NCI-H526 treated with DMSO at 0.1 percent for 48 hours (cell line): ENCODE data around the gene UBR3.

ENCODE experiments used
- DNase-seq: peaks from one replicate; lab custom pipeline; 2025; lab: John Stamatoyannopoulos, UW

The UBR3 gene

DNA sequence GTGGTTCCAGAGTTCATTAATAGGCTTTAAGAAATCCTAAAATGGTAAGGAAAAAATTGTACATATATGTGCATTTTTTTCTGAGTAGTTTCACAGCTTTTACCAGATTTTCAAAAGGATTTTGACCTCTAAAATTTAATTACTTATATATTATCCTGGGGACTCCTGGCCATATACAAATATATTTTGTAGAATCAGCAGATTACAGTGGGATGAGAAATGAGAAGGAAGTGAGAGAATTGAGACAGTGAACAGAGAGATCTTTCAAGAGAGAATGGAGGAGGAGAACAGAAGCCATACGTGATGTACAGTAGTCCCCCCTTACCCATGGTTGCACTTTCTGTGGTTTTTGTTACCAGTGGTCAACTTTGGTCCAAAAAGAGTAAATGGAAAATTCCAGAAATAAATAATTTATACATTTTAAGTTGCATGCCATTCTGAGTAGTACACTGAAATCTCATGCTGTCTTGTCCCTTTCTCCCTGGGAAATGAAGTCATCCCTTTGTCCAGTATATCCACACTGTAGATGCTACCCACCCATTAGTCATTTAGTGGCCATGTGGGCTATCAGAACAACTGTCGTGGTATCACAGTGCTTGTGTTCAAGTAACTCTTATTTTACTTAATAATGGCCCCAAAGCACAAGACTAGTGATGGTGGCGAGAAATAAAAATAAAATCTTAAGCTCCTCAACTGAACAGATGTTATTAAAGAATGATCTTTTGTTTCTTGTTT lies 220.2 kb downstream of the UBR3 start:
- no peak for DNase-seq

DNA sequence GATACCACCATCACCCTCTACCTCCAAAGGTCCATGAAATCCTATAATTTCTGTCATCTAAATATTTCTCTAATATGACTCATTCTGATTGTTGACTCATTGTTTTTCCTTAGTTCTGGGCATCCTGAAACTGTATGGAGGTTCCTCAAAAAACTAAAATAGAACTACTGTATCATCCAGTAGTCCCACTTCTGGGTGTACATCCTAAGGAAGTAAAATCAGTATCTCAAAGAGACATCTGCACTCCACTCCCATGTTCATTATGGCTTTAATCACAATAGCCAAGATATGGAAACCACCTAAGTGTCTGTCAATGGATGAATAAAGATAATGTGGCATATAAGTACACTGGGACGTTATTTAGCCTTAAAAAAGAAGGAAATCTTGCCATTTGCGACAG lies 224.9 kb downstream of the UBR3 start:
- DNase-seq: no peak

DNA sequence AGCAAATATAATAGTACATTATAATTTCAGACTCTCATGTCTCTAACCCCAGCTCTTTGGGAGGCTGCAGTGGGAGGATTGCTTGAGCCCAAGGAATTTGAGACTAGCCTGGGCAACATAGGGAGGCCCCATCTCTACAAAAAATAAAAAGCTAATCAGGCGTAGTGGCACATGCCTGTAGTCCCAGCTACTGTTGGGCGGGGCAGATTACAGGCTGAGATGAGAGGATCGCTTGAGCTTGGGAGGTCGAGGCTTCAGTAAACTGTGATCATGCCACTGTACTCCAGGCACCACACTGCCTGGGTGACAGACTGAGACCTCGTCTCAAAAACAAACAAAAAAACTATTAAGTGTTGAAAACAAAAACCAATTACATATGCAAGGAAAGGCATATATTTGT lies 227.7 kb downstream of the UBR3 start:
- DNase-seq: no peak

DNA sequence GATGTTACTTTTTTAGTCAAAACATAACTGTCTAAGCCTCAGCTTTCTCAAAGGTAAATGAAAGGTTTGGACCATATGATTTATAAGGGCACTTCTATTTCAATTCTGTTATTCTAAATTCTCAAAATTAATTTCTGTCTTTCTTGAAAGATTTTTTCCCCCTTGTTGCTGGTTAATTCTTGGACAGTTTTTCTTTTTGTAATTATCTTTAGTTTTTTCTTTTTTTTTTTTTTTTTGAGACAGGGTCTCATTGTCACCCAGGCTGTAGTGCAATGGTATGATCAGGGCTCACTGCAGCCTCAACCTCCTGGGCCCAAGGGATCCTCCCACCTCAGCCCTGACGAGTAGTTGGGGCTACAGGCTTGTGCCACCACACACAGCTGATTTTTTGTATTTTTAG lies 229.6 kb downstream of the UBR3 start:
- DNase-seq: no peak

DNA sequence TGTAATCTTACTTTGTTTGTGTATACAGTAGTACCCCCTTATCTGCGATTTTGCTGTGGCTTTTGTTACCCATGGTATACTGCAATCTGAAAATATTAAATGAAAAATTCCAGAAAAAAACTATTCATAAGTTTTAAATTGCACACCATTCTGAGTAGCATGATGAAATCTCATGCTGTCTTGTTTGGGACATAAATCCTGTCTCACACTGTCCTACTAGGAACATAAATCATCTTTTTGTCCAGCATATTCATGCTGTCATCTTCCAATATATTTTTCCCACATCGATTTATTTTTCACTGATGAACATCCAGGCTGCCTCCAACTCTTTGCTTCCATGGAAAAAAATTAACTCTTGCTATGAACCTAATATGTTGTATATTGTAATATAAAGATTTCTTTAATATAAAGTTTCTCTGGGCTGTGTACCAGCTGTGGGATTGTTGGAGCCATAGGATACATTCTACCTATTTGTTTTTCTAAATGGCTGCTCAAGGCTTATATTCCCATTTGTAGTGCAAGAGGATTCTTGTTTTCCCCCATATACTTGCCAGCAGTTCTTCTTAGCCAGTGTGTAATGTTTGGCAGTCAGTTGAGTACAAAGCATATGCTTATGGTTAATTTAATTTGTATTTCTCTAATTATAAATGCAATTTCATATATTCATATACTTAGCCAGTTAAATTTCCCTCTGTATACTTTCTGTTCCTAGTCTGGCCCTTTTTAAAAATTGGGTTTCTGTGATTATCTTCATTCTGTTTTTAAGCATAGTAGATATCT lies 236.4 kb downstream of the UBR3 start:
- DNase-seq: peak; percentile 10

DNA sequence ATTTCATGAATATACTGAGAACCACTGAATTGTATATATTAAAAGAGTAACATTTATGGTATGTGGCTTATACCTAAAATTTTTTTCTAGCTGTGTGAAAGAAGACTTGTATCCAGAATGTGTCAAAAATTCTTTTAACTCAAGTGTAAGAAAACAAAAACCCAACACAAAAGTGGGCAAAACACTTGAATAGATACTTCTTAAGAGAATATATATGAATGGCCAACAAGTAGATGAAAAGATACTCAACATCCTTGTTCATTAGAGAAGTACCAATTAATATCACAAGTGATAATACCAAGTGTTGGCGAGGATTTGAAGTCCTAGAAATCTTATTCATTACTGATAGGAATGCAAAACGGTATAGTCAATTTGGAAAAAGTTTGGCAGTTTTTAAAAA lies 243.5 kb downstream of the UBR3 start:
- no peak for DNase-seq

DNA sequence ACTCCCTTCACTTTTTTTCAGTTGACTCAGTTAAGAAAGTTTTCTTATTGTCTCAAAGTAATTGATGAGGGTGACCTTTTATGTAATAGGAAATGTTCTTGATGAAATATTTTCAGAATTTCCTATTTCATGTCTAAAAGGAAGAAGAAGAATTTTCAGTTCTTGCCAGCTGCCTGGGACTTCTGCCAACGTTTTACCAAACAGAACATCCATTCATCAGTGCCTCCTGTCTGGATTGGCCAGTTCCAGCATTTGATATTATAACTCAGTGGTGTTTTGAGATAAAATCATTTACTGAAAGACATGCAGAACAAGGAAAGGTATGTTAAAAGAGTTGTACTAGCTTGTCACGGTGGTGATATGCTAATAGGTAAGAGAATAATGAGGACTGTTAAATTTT lies 246.0 kb downstream of the UBR3 start:
- no peak for DNase-seq

DNA sequence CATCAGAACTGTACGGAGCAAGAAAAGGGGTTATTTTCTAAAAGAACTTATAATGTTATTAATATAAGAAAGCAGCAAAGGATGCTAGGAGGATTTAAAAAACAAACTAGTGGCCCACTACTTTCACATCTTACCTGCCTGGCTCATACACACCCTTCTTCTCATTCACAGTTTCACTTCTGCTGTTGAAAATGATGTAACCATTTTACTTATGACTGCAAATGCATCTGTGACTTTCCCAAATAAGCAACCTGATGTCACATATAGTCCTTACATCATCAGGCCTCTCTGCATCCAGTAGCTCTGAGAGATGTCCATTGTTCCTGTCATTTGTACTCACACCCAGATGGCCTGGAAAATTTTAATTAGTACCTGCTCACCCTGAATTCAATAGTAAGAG lies 248.9 kb downstream of the UBR3 start:
- no peak for DNase-seq

DNA sequence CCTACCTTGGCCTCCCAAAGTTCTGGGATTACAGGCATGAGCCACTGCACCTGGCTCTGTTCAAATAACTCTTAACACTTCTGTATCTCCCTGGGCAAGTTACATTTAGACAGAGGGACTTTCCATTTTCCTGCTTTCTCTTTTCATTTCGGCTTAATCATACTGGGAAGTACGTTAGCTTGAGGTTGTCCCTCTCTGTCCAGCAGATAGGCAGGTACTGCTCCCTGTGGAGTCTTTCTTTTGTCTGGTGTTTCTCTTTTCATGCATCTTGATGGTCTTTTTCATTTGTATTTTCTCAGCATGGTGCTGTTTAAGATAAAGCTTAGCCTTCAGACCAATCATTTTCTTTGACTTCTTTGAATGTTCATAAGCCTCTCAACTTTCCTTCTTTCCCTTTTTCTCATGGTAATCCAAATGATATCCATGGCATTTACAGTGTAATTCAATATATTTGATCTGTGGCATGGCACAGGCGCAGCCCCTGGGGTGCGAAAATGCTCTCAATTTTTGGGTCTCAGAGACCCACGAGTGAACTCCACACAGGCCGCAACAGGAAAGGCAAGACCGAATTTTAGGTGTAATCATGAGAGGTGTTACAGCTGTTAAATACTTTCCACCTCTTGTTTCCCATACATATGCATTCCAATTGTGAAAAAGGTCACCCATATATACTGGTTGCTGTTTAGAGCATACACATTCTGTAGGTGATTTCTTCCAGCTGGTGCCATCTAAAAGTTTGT lies 250.7 kb downstream of the UBR3 start:
- DNase-seq: no peak

DNA sequence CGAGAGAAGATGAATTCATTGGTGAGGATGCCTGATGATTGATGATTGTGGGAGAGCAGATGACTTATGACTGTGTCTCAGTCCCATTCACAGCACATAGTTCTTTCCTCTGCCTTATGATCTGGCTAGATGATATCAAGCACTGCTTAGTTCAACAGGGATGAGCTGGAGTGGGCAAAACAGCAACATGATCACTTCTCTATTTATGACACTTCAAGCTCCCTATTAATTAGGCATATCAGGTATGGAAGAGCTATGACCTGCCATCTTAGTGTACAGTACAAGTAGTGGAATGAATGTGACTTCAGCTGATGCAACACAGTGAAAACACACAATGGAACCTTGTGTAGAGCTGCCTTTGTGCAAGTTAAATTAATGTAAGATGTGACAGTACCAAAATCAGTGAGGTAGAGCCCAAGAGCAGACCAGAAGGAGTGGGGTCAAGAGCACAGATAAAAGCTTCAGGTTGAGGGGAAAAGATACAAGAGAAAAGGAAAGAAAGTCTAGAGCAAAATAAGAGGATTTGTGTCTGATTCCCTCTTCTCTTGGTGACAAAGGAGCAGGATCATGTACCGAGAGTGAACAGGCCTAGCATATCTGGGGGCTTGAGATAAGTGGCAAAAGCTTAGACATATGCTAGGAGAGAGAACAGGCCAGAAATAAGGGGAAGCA lies 257.7 kb downstream of the UBR3 start:
- no peak for DNase-seq

DNA sequence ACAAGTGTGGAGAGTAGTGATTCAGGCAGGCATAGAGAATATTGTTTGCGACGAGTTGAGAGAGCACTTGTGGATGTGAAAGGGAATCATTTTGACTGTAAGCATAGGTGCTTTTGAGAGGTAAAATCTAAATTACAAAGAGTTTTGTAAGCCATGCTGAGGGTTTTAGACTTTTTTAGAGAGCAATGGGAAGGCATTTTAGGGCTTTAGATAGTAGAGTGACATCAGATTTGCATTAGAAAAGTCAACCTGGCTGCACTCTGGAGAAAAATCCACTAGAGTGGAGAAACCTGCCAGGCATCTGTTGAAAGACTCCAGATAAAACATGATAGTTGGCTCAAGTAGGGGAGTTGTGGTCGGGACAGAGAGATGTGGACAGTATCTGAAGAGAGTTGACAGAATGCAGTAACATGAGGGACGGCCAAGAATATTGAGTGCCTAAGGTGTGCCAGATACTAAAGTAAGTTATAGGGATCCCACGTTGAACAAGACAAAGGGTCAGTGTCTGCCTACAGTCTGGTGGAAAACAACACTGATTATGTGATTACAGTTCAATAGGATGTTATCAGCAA lies 258.9 kb downstream of the UBR3 start:
- no peak for DNase-seq

DNA sequence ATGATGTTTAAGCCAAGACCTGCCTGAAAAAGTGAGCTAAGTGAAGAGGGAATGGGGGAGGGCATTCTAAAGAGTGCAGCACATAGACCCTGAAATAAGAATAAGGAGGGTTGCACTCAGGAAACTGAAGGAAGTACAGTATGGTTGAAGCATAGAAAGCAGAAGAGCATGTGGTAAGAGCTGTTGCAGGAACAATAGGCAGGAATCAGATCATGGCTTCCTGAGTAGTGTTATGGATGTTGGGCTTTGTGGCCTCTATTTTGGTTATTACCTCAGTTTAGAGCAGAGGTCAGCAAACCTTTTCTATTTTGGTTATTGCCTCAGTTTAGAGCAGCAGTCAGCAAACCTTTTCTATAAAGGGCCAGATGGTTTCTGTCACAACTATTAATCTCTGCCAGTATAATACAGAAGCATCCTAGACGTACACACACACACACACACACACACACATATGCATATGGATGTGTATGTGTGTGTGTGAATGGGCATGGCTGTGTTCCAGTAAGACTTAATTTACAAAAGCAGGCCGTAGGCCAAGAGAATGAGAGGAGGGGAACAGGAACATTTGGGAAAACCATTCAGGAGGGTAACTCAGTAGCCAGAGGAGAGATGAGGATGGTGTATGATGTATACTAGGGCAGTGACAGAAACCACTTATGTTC lies 259.6 kb downstream of the UBR3 start:
- DNase-seq: no peak

DNA sequence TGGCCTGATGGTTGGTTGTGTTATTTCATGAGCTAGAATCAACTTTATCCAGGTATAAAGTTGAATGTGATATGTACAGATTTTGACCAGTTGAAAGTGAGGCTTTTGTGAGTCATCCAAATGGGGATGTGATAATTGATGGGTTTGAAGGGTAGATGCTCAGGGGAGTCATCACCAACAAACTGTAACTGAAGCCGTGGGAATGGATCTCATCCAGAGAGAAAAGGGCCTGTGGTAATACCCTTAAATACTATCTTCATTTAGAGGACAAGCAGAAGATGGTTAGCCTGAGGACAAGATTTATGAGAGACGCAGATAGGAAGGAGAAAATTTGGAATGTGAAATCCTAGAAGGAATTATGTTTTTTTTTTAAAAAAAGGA lies 260.1 kb downstream of the UBR3 start:
- no peak for DNase-seq

DNA sequence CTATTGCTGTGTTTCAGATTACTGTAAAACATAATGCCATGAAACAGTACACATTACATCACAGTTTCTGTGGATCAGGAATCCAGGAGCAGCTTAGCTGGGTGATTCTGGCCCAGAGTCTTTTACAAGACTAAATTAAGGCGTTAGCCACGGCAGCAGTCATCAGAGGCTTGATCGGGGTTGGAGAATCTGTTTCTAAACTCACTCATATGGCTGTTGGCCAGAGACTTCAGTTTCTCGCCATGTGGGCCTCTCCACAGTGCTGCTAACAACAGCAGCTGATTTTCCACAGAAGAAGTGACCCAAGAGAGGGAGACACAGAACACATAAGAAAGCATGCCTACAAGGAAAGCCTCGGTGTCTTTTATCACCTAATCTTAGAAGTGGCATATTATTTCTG lies 261.5 kb downstream of the UBR3 start:
- DNase-seq: no peak

DNA sequence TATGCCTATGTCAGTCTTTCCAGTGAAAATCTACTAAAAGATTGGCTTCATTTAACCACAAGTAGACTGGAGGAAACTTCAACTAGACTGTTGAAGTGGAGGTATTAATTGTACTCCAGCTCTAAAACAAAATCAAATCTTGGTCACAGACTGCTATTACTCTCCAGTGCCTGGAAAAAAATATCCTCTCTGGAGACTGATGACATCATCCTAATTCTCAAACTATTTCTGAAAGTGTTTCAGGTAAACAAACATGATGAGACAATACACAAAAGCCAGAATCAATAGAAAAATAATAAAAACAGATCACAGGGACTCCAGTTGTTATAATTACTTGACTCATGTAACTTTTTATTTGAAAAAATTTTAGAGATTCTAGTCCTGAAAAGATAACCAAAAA lies 263.0 kb downstream of the UBR3 start:
- no peak for DNase-seq

DNA sequence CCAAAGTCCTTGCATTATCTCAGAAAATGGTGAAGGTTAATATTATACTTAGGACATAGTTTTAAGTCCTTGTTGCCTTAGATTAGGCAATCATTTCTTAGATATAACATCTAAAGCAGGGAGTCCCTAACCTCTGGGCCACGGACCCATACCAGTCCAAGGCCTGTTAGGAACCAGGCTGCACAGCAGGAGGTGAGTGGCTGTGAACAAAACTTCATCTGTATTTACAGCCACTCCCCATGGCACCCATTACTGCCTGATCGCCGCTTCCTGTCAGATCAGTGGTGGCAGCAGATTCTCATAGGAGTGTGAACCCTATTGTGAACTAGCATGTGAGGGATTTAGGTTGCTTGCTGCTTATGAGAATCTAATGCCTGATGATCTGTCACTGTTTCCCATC lies 264.2 kb downstream of the UBR3 start:
- no peak for DNase-seq

DNA sequence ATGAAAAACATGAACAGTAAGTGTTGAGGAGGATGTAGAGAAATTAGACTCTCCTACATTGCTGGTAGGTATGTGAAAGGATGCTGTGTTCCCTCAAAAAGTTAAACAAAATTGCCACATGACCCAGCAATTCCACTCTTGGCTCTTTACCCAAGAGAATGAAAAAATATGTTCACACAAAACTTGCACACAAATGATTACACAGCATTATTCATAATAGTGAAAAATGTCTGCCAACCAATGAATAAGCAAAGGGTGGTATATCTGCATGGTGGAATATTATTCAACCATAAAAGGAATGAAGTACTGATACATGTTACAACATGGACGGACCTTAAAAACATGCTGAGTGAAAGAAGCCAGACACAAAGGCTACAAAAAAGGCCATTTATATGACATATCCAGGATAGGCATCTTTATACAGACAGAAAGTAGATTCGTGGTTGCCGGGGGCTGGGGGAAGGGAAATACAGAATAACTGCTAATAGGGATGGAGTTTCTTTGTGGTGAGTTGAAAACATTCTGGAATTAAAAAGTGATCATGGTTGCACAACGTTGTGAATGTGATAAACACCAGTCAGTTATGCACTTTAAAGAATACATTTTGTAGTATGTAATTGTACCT lies 265.3 kb downstream of the UBR3 start:
- DNase-seq: no peak

DNA sequence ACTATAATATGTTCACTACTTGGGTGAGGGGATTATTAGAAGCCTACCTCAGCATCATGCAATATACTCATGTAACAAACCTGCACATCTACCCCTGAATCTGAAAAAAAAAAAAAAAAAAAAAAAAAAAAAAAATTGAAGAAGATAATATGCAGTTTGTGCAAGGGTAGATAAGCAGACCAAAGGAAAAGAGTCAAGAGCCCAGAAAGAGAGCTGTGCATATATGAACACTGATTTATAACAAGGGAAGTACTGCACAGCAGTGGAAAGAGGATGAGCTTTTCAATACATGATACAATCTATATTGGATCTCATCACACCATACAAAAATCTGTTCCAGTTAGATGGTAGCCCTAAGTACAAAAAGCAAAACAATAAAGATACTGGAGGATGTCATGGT lies 268.1 kb downstream of the UBR3 start:
- no peak for DNase-seq

DNA sequence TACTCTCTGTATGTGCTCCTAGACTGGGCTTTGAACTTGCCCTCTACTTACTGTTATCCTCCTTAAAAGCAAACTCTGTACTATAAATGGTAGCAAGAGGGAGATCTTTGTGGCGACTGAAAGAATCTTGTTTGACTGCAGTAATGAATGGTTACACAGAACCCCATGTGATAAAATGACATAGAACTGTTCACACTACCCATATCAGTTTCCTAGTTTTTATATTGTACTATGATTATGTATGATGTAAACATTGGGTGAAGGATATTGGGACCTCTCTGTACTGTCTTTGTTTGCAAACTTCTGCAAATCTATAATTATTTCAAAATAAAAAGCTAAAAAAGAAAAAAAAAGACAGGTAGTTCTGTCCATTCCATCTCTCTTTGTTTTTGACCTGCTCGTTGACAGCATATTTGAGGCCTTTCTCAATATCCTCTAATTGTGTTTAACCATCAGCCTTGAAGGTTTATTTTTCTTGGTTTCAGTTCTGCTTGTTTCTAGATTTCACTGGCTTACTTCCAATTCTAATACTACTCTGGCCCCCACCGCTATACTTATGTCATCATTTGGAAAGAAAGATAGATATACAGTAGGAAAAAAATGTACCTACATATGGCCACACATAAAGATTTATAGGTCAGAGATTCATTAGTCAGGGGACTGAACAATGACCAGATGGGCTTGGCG lies 271.5 kb downstream of the UBR3 start:
- DNase-seq: no peak

DNA sequence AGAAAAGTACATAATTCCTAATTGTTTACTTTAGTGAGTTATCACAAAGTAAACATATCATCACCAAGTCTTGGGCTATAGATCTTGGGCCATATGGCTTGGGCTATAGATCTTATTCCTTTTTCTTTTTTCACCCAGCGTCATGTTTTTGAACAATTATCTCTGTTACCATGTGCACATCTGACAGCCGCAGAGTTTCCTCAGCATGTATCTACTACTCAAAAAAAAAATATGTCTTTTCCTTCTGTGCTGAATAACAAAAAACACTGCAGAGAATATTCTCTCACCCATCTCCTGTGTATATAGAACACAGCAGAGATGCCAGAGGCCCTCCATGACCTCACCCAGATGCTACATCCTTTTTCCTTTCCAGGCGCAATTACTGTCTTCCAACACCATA lies 274.5 kb downstream of the UBR3 start:
- DNase-seq: no peak
